Measurements from ENCODE around the gene LHX1.

DNA sequence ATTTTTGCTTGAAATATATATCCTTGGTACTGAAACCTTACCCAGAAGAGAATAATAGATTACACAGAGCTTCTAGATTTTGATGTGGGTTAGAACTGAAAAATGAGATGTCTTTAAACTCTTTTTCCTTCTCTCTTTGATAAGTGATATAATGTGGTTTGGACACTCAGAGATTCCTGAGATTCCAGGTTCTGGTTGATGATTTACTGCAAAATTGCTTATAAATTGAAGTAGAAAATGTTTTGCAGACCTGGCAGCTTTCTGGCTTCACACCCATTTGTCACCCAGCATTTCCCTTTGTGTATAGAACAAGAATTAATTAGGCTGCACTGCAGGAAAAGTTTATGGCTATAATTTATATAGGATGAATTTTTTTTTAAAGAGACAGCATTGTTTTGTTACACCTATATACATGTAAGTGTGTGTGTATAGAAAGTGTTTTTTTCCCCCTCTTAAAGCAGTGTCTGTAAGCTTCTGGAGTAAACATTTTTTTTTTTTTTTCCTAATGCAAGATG lies 35.0 kb downstream of the LHX1 start:
- TF ChIP-seq, protein P1, sequence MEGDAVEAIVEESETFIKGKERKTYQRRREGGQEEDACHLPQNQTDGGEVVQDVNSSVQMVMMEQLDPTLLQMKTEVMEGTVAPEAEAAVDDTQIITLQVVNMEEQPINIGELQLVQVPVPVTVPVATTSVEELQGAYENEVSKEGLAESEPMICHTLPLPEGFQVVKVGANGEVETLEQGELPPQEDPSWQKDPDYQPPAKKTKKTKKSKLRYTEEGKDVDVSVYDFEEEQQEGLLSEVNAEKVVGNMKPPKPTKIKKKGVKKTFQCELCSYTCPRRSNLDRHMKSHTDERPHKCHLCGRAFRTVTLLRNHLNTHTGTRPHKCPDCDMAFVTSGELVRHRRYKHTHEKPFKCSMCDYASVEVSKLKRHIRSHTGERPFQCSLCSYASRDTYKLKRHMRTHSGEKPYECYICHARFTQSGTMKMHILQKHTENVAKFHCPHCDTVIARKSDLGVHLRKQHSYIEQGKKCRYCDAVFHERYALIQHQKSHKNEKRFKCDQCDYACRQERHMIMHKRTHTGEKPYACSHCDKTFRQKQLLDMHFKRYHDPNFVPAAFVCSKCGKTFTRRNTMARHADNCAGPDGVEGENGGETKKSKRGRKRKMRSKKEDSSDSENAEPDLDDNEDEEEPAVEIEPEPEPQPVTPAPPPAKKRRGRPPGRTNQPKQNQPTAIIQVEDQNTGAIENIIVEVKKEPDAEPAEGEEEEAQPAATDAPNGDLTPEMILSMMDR (IDR thresholded peaks at IDR 0.05) = no peak
- no peak for TF ChIP-seq SIN3A (IDR thresholded peaks at IDR 0.05; ENCODE audit: borderline replicate concordance, low read depth, low read length)
- TF ChIP-seq RXRA (IDR thresholded peaks at IDR 0.05; ENCODE audit: borderline replicate concordance, low read depth) = no peak
- TF ChIP-seq NFIC (IDR thresholded peaks at IDR 0.05; ENCODE audit: borderline replicate concordance) = no peak
